ENCODE results near the gene SMAD2. TPM values are rescaled to one million over a fixed set of nuclear protein-coding genes. Genes with fewer than 3 reads are reported as not detected.

The SMAD2 gene
- total and polyA plus RNA-seq, 4 donors: 11.8 to 31.3 (median 22.8) TPM

GRCh38 chr18:47826157-47827074, 104.0 kb downstream of the SMAD2 start:
- H3K36me3 ChIP-seq (ENCODE audit: control insufficient read depth in 4 of 4, insufficient read depth in 3 of 4, low read depth in 1 of 4, low read length in 3 of 4): peaks cover 0 to 4% (median 2%) of the 10 kb centered on the region in 4 donors
- H3K27me3 ChIP-seq (ENCODE audit: control insufficient read depth in 4 of 4, insufficient read depth in 4 of 4, low read length in 3 of 4): no peaks in the 10 kb centered on the region
- DNase-seq (ENCODE audit: low spot score): no peak
- H3K9ac ChIP-seq (ENCODE audit: low read depth in 1 of 2, low read length in 2 of 2): no peak overlapping the region
- 92% methylated on average over 5 of the region's 5 CpGs for WGBS
- H3K4me1 ChIP-seq (ENCODE audit: control insufficient read depth in 4 of 4, insufficient read depth in 4 of 4, low read length in 3 of 4): peaks cover 0 to 1% (median 0%) of the 10 kb centered on the region in 4 donors
- no peaks in the 10 kb centered on the region for H3K9me3 ChIP-seq (ENCODE audit: control insufficient read depth in 4 of 4, low read length in 3 of 4)
- H3K4me3 ChIP-seq (ENCODE audit: low read depth in 1 of 3, low read length in 3 of 3): no peak overlapping the region
- H3K27ac ChIP-seq (ENCODE audit: low read depth in 1 of 2, low read length in 2 of 2): no peak overlapping the region
- TF ChIP-seq REST (IDR thresholded peaks at IDR 0.05) (no peak), JUND (IDR thresholded peaks at IDR 0.05) (no peak), NR2F2 (IDR thresholded peaks at IDR 0.05) (no peak), SP1 (IDR thresholded peaks at IDR 0.05) (no peak), HNF4G (IDR thresholded peaks at IDR 0.05) (no peak), FOXA2 (IDR thresholded peaks at IDR 0.05) (no peak), FOXA1 (IDR thresholded peaks at IDR 0.05) (no peak), ZBTB33 (IDR thresholded peaks at IDR 0.05) (no peak), MAX (IDR thresholded peaks at IDR 0.05) (no peak), TAF1 (conservative IDR thresholded peaks at IDR 0.05) (no peak), HNF4A (conservative IDR thresholded peaks at IDR 0.05) (no peak), YY1 (IDR thresholded peaks at IDR 0.05) (no peak), EGR1 (IDR thresholded peaks at IDR 0.05; ENCODE audit: low read depth in 2 of 2) (no peak), RXRA (IDR thresholded peaks at IDR 0.05) (no peak), RAD21 (IDR thresholded peaks at IDR 0.05) (no peak), ATF3 (IDR thresholded peaks at IDR 0.05) (no peak)

GRCh38 chr18:47821314-47821713, 109.1 kb downstream of the SMAD2 start:
- Histone ChIP-seq H3K9ac (ENCODE audit: low read depth in 1 of 2, low read length in 2 of 2) (no peak overlapping the region), H3K4me3 (ENCODE audit: low read depth in 1 of 3, low read length in 3 of 3) (no peak overlapping the region), H3K9me3 (ENCODE audit: control insufficient read depth in 4 of 4, low read length in 3 of 4) (no peaks in the 10 kb centered on the region), H3K27ac (ENCODE audit: low read depth in 1 of 2, low read length in 2 of 2) (no peak overlapping the region), H3K36me3 (ENCODE audit: control insufficient read depth in 4 of 4, insufficient read depth in 3 of 4, low read depth in 1 of 4, low read length in 3 of 4) (peaks cover 0 to 3% (median 0%) of the 10 kb centered on the region in 4 donors), H3K27me3 (ENCODE audit: control insufficient read depth in 4 of 4, insufficient read depth in 4 of 4, low read length in 3 of 4) (no peaks in the 10 kb centered on the region), H3K4me1 (ENCODE audit: control insufficient read depth in 4 of 4, insufficient read depth in 4 of 4, low read length in 3 of 4) (no peaks in the 10 kb centered on the region)
- WGBS: 96% methylated on average over 3 of the region's 3 CpGs
- DNase-seq (ENCODE audit: low spot score): no peak
- no peak for TF ChIP-seq NR2F2 (IDR thresholded peaks at IDR 0.05)
- no peak for TF ChIP-seq RAD21 (IDR thresholded peaks at IDR 0.05)
- no peak for TF ChIP-seq HNF4G (IDR thresholded peaks at IDR 0.05)
- no peak for TF ChIP-seq CTCF (IDR thresholded peaks at IDR 0.05; ENCODE audit: low read depth, low read length, missing input control)
- no peak for TF ChIP-seq EGR1 (IDR thresholded peaks at IDR 0.05; ENCODE audit: low read depth in 2 of 2)
- TF ChIP-seq FOXA2 (IDR thresholded peaks at IDR 0.05): no peak
- no peak for TF ChIP-seq YY1 (IDR thresholded peaks at IDR 0.05)
- no peak for TF ChIP-seq RXRA (IDR thresholded peaks at IDR 0.05)
- TF ChIP-seq ZBTB33 (IDR thresholded peaks at IDR 0.05): no peak
- no peak for TF ChIP-seq TAF1 (conservative IDR thresholded peaks at IDR 0.05)
- TF ChIP-seq JUND (IDR thresholded peaks at IDR 0.05): no peak
- TF ChIP-seq SP1 (IDR thresholded peaks at IDR 0.05): no peak
- TF ChIP-seq MAX (IDR thresholded peaks at IDR 0.05): no peak

All from liver (tissue), 9 donors.